Activated CD4-positive, alpha-beta T cell treated with anti-CD3 and anti-CD28 coated beads, Interleukin-2, amount 50 U/mL, for 4 hours (primary cell): ENCODE data around the gene VSTM2B.

Source experiments
- DNase-seq, 2 experiments: peaks; one replicate each; pipeline ENCODE4 v3.0.0-alpha.2; 2020

Gene VSTM2B

DNA sequence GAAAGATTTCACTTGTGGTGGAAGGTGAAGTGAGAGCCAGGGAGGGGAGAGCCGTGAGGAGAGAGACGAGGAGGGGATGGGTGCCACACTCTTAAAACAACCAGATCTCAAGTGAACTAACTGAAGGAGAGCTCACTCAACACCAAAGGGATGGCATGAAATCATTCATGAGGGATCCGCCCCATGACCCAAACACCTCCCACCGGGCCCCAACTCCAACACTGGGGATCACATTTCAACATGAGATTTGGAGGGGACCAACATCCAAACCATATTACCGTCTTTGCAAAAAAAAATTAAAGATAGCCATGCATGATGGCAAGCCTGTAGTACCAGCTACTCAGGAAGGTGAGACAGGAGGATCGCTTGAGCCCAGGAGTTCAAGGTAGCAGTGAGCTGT is 45.4 kb downstream of the VSTM2B start:
- no peak for DNase-seq

- no peak for DNase-seq
These were observed 47.7 kb downstream of the VSTM2B start for GRCh38 chr19:29573486-29573885.

GRCh38 chr19:29574510-29574909 is 48.7 kb downstream of the VSTM2B start:
- DNase-seq: no peak

GRCh38 chr19:29576046-29576606 is 50.3 kb downstream of the VSTM2B start:
- DNase-seq: no peak

DNA sequence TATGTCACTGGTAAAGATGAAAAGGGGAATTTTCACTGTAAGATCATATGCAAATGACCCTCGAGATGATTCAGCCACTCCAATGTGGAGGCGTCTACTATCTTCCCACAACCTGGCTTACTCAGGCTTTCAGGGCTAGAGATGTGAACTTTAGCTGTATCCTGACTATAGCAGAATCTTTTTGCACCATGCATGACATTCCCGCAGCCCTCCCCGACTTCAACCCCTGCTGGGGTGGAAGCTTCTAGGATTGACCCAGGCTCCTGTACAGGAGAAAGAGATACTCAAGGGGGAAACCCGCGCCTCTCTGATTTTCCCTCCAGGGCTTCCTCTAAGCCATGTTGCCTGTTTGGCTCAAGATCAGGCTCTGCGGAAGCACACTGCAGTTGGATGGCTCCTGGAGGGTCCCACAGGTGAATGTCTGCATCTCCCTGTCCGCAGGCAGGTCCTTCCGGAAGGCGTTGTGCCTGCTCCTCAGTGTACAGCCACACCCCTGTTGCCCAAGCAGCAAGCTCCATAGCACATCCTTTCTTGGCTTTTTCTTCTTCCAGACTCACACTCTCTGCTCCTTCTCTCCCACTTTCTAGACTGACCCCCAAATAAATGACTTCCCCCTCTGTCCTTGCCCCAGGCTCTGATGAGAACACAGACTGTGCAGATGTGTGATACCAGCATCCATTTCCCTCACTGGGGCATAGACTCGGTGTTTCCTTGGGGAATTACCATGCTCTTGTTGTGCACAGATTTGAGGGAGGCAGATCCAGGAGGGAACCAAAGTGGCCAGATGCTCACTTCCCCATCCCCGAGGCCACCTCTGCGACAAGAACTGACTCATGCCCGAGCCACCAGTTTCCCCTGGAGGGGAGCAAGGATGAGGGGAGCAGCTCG is 51.2 kb downstream of the VSTM2B start:
- peak in 1 of 2 experiments; percentile 15 for DNase-seq

DNA sequence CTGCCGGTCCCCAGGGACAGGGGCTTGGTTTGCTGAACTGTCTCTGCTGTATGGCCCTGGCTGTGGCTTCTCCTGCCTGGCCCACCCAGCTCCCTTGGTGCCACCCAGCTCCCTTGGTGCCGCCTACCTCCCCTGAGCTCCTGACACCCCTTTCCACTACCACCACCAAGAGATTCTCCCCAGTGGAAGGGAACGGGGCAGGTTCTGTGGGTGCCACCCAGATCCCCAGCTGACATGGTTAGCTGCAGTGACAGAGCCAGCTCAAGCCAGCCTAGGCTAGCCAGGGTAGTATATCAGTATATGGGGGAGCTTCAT is 51.8 kb downstream of the VSTM2B start:
- no peak for DNase-seq

GRCh38 chr19:29578349-29578748 is 52.6 kb downstream of the VSTM2B start:
- no peak for DNase-seq

- DNase-seq: no peak
These were observed 53.6 kb downstream of the VSTM2B start for GRCh38 chr19:29579308-29579910.

DNA sequence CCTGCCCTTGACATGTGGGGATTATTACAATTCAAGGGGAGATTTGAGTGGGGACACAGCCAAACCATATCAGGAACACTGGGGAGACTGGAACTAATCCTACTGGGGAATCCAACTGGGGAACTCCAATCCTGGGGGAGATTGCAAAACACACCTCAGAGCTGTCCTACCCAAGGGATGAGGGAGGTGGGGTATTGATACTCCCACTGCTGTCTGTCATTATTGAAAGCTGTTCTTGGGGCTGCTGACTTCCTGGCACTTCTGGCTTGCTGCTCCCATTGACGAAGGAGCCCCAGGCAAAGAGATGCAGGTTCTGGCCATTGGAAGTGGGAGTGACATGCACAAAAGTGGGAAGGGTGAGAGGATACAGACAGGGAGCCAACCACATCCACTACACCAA is 55.6 kb downstream of the VSTM2B start:
- DNase-seq: no peak

GRCh38 chr19:29583196-29583999 is 57.6 kb downstream of the VSTM2B start:
- no peak for DNase-seq

- no peak for DNase-seq
These were observed 60.6 kb downstream of the VSTM2B start for GRCh38 chr19:29586401-29586800.

- DNase-seq: no peak
These were observed 61.3 kb downstream of the VSTM2B start for GRCh38 chr19:29587059-29587458.

DNA sequence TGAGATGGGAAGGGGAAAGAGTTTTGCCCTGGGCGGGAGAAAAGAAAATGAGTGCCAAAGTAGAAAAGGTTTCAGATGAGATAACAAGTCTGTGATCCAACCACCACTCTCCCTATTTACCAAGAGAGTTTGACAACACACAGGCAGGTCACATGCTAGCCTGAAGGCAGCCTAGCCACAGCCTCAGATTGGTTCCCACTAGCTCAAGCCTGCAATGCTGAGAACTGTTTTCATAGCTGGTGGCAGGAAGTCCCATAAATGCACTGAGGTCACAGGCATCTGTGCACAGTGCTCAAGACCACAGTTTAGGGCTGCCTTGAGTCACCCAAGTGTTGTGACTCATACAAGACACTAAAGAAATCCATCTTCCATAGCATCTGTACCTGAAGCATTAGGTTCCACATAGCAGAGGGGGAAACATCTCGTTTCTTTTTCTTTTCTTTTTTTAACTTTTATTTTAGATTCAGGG is 61.8 kb downstream of the VSTM2B start:
- DNase-seq: peak; percentile 23 to 32

DNA sequence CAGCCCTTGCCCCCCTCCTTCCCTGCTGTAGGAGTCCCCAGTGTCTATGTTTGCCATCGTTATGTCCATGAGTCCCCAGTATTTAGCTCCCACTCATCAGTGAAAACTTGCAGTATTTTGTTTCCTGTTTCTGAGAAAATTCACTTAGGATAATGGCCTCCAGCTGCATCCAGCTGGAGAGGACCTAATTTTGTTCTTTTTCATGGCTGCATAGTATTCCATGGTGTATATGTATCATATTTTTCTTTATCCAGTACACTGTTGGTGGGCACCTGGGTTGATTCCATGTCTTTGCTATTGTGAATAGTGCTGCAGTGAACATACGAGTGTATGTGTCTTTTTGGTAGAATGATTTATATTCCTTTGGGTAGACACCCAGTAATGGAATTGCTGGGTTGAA is 62.3 kb downstream of the VSTM2B start:
- DNase-seq: no peak

GRCh38 chr19:29590278-29590677 is 64.5 kb downstream of the VSTM2B start:
- DNase-seq: no peak

- DNase-seq: no peak
These were observed 65.9 kb downstream of the VSTM2B start for GRCh38 chr19:29591670-29592069.

GRCh38 chr19:29593869-29594268 is 68.1 kb downstream of the VSTM2B start:
- no peak for DNase-seq

DNA sequence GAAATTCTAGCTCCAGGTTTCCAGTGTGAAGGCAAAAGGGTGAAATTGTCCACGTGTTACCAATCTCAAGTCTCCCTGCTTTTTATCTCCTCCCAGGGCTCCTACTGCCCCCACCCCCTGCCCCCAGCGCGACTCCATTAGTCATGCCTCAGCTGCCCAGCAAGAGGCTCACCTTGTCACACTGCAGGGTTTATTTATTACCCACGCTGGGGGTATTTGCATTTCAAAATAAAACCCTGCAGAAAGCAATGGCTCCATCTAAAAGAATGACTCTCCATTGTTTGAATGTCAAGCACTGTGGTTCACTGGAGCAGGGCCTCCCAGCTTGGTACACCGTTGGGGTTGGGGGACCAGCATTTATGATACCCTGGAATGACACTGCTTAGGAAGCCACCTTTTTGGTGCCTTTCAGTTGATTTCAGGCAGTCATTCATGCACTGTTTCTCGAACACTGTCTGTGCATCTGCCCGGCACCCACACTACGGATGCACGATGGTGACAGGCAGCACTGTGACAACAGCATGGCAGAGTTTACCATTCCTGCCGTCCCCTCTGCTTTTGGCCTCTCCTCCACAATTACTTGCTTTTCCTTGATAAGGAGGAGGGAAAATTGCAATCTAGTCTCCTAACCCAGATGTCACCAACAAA is 70.4 kb downstream of the VSTM2B start:
- no peak for DNase-seq

- no peak for DNase-seq
These were observed 71.2 kb downstream of the VSTM2B start for GRCh38 chr19:29596885-29597525.

- no peak for DNase-seq
These were observed 72.2 kb downstream of the VSTM2B start for GRCh38 chr19:29598036-29598435.

GRCh38 chr19:29598496-29598895 is 72.7 kb downstream of the VSTM2B start:
- no peak for DNase-seq

GRCh38 chr19:29603308-29603707 is 77.5 kb downstream of the VSTM2B start:
- DNase-seq: no peak
